ENCODE results near the gene CALM1.

The CALM1 gene

DNA sequence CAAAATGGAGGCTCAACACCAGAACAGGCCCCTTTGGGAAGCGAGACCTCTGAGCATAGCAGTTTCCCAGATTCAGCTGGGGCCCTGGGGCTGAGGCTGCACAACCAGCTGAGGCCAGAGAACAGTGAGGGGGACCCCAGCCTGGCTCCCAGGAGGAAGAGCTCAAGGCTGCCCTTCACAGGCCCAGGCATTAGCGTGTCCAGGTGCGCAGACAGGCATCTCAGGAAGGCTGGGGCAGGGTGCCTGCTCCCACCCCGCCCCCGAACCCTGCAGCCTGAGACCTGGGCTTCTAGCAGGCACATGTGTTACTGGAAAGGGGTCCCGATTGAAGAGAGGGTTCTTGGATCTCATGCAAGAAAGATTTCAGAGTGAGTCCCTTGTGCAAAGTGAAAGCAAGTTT is 27.2 kb downstream of the CALM1 start:
- H3K27me3 ChIP-seq (ENCODE audit: insufficient read depth, insufficient read length) = no peaks in the 10 kb centered on the region
- peaks cover 8% of the 10 kb centered on the region for H3K4me1 ChIP-seq (ENCODE audit: insufficient read depth, insufficient read length)
- no peak overlapping the region for H3K9ac ChIP-seq (ENCODE audit: insufficient read length, low read depth)
- H3K4me3 ChIP-seq (ENCODE audit: insufficient read length, low read depth) = no peak overlapping the region
- TF ChIP-seq YY1 (IDR thresholded peaks at IDR 0.05; ENCODE audit: insufficient read depth, insufficient read length) (no peak), SUZ12 (IDR thresholded peaks at IDR 0.05; ENCODE audit: extremely low read depth, insufficient read depth, insufficient read length) (no peak), ZNF274 (IDR thresholded peaks at IDR 0.05; ENCODE audit: low read depth, low read length) (no peak)
- peaks cover 2% of the 10 kb centered on the region; the same call in 1 of the 2 replicates for H3K9me3 ChIP-seq (ENCODE audit: insufficient read depth, low read length)
- no peak for DNase-seq (ENCODE audit: low read depth, low spot score)
- H3K36me3 ChIP-seq (ENCODE audit: insufficient read depth, insufficient read length, low read length) = no peaks in the 10 kb centered on the region

- no peak overlapping the region for H3K4me3 ChIP-seq (ENCODE audit: insufficient read length, low read depth)
- H3K36me3 ChIP-seq (ENCODE audit: insufficient read depth, insufficient read length, low read length) = no peaks in the 10 kb centered on the region
- peaks cover 5% of the 10 kb centered on the region; the same call in 1 of the 2 replicates for H3K9me3 ChIP-seq (ENCODE audit: insufficient read depth, low read length)
- no peak overlapping the region for H3K9ac ChIP-seq (ENCODE audit: insufficient read length, low read depth)
- no peaks in the 10 kb centered on the region for H3K27me3 ChIP-seq (ENCODE audit: insufficient read depth, insufficient read length)
- no peak for DNase-seq (ENCODE audit: low read depth, low spot score)
- TF ChIP-seq YY1 (IDR thresholded peaks at IDR 0.05; ENCODE audit: insufficient read depth, insufficient read length) = no peak
- peaks cover 8% of the 10 kb centered on the region for H3K4me1 ChIP-seq (ENCODE audit: insufficient read depth, insufficient read length)
These were observed 28.0 kb downstream of the CALM1 start for GRCh38 chr14:90424686-90425372.

GRCh38 chr14:90425373-90425879 is 28.6 kb downstream of the CALM1 start:
- H3K27me3 ChIP-seq (ENCODE audit: insufficient read depth, insufficient read length) = no peaks in the 10 kb centered on the region
- DNase-seq (ENCODE audit: low read depth, low spot score) = no peak
- peaks cover 5% of the 10 kb centered on the region; the same call in 1 of the 2 replicates for H3K9me3 ChIP-seq (ENCODE audit: insufficient read depth, low read length)
- no peak overlapping the region for H3K9ac ChIP-seq (ENCODE audit: insufficient read length, low read depth)
- no peak for TF ChIP-seq YY1 (IDR thresholded peaks at IDR 0.05; ENCODE audit: insufficient read depth, insufficient read length)
- no peak for TF ChIP-seq ZNF274 (IDR thresholded peaks at IDR 0.05; ENCODE audit: low read depth, low read length)
- TF ChIP-seq SUZ12 (IDR thresholded peaks at IDR 0.05; ENCODE audit: extremely low read depth, insufficient read depth, insufficient read length) = no peak
- no peaks in the 10 kb centered on the region for H3K36me3 ChIP-seq (ENCODE audit: insufficient read depth, insufficient read length, low read length)
- H3K4me3 ChIP-seq (ENCODE audit: insufficient read length, low read depth) = no peak overlapping the region
- H3K4me1 ChIP-seq (ENCODE audit: insufficient read depth, insufficient read length) = peaks cover 8% of the 10 kb centered on the region

GRCh38 chr14:90426031-90426540 is 29.3 kb downstream of the CALM1 start:
- Histone ChIP-seq H3K27me3 (ENCODE audit: insufficient read depth, insufficient read length) (no peaks in the 10 kb centered on the region), H3K4me1 (ENCODE audit: insufficient read depth, insufficient read length) (peaks cover 7% of the 10 kb centered on the region), H3K36me3 (ENCODE audit: insufficient read depth, insufficient read length, low read length) (no peaks in the 10 kb centered on the region), H3K9ac (ENCODE audit: insufficient read length, low read depth) (no peak overlapping the region), H3K4me3 (ENCODE audit: insufficient read length, low read depth) (no peak overlapping the region), H3K9me3 (ENCODE audit: insufficient read depth, low read length) (peaks cover 5% of the 10 kb centered on the region; the same call in 1 of the 2 replicates)
- DNase-seq (ENCODE audit: low read depth, low spot score) = no peak
- TF ChIP-seq ZNF274 (IDR thresholded peaks at IDR 0.05; ENCODE audit: low read depth, low read length) = no peak
- no peak for TF ChIP-seq SUZ12 (IDR thresholded peaks at IDR 0.05; ENCODE audit: extremely low read depth, insufficient read depth, insufficient read length)
- TF ChIP-seq YY1 (IDR thresholded peaks at IDR 0.05; ENCODE audit: insufficient read depth, insufficient read length) = no peak

GRCh38 chr14:90426663-90427062 is 29.8 kb downstream of the CALM1 start:
- Histone ChIP-seq H3K4me1 (ENCODE audit: insufficient read depth, insufficient read length) (peaks cover 6% of the 10 kb centered on the region), H3K4me3 (ENCODE audit: insufficient read length, low read depth) (no peak overlapping the region), H3K27me3 (ENCODE audit: insufficient read depth, insufficient read length) (no peaks in the 10 kb centered on the region), H3K36me3 (ENCODE audit: insufficient read depth, insufficient read length, low read length) (no peaks in the 10 kb centered on the region), H3K9ac (ENCODE audit: insufficient read length, low read depth) (no peak overlapping the region), H3K9me3 (ENCODE audit: insufficient read depth, low read length) (peaks cover 5% of the 10 kb centered on the region; the same call in 1 of the 2 replicates)
- DNase-seq (ENCODE audit: low read depth, low spot score) = no peak
- TF ChIP-seq SUZ12 (IDR thresholded peaks at IDR 0.05; ENCODE audit: extremely low read depth, insufficient read depth, insufficient read length) = no peak
- TF ChIP-seq YY1 (IDR thresholded peaks at IDR 0.05; ENCODE audit: insufficient read depth, insufficient read length) = no peak
- no peak for TF ChIP-seq ZNF274 (IDR thresholded peaks at IDR 0.05; ENCODE audit: low read depth, low read length)

- no peak for DNase-seq (ENCODE audit: low read depth, low spot score)
- peaks cover 6% of the 10 kb centered on the region for H3K4me1 ChIP-seq (ENCODE audit: insufficient read depth, insufficient read length)
- H3K4me3 ChIP-seq (ENCODE audit: insufficient read length, low read depth) = no peak overlapping the region
- H3K27me3 ChIP-seq (ENCODE audit: insufficient read depth, insufficient read length) = no peaks in the 10 kb centered on the region
- TF ChIP-seq ZNF274 (IDR thresholded peaks at IDR 0.05; ENCODE audit: low read depth, low read length) (no peak), YY1 (IDR thresholded peaks at IDR 0.05; ENCODE audit: insufficient read depth, insufficient read length) (no peak), SUZ12 (IDR thresholded peaks at IDR 0.05; ENCODE audit: extremely low read depth, insufficient read depth, insufficient read length) (no peak)
- no peak overlapping the region for H3K9ac ChIP-seq (ENCODE audit: insufficient read length, low read depth)
- H3K36me3 ChIP-seq (ENCODE audit: insufficient read depth, insufficient read length, low read length) = no peaks in the 10 kb centered on the region
- H3K9me3 ChIP-seq (ENCODE audit: insufficient read depth, low read length) = peaks cover 5% of the 10 kb centered on the region; the same call in 1 of the 2 replicates
These were observed 31.1 kb downstream of the CALM1 start for GRCh38 chr14:90427848-90428426.

GRCh38 chr14:90428676-90429075 is 31.8 kb downstream of the CALM1 start:
- Histone ChIP-seq H3K4me3 (ENCODE audit: insufficient read length, low read depth) (no peak overlapping the region), H3K9ac (ENCODE audit: insufficient read length, low read depth) (no peak overlapping the region), H3K36me3 (ENCODE audit: insufficient read depth, insufficient read length, low read length) (no peaks in the 10 kb centered on the region), H3K9me3 (ENCODE audit: insufficient read depth, low read length) (peaks cover 5% of the 10 kb centered on the region; the same call in 1 of the 2 replicates), H3K4me1 (ENCODE audit: insufficient read depth, insufficient read length) (peaks cover 2% of the 10 kb centered on the region), H3K27me3 (ENCODE audit: insufficient read depth, insufficient read length) (no peaks in the 10 kb centered on the region)
- DNase-seq (ENCODE audit: low read depth, low spot score) = no peak
- no peak for TF ChIP-seq ZNF274 (IDR thresholded peaks at IDR 0.05; ENCODE audit: low read depth, low read length)
- TF ChIP-seq SUZ12 (IDR thresholded peaks at IDR 0.05; ENCODE audit: extremely low read depth, insufficient read depth, insufficient read length) = no peak
- no peak for TF ChIP-seq YY1 (IDR thresholded peaks at IDR 0.05; ENCODE audit: insufficient read depth, insufficient read length)

All from NT2/D1 (cell line).